DOHH2 (cell line): ENCODE measurements around the gene B4GAT1.

Source experiments
- CTCF ChIP-seq: fragments of 200-600 bp; sonication (generic); IDR thresholded peaks from one replicate; pipeline ENCODE4 v1.5.1; 2014; ENCODE audit warnings: antibody characterized with exemption, mild to moderate bottlenecking, low read depth, low read length; ENCODE audit not compliant: poor library complexity, severe bottlenecking
- EZH2phosphoT487 ChIP-seq: fragments of 200-600 bp; sonication (generic); IDR thresholded peaks from 2 replicates; pipeline ENCODE4 v1.6.1; 2017; ENCODE audit warnings: borderline replicate concordance, mild to moderate bottlenecking, antibody characterized with exemption, low read length, moderate library complexity, mixed read lengths

- TF ChIP-seq CTCF (no peak), EZH2phosphoT487 (no peak)
Observed at GRCh38 chr11:66349084-66349386, 1.6 kb upstream of the B4GAT1 start.
